Left lung (tissue), 10 donors: ENCODE results near the gene S1PR3. TPM values are rescaled to one million over a fixed set of nuclear protein-coding genes. Genes with fewer than 3 reads are reported as not detected.

Experiments used
- ATAC-seq: fragments of 200-7000 bp; cut with Tn5 transposase; one replicate; pipeline ENCODE4 v1.9.1; 2020; ENCODE audit warnings: moderate library complexity
- DNase-seq, 4 donors: peaks; one replicate each; pipeline ENCODE4 v3.0.0-alpha.2; 2013 to 2020
- H3K27ac ChIP-seq, 2 donors: fragments of 200-600 bp; sonication (generic) in 1 of 2; one replicate each; pipeline versions ENCODE4 v1.5.0 to v1.8.0; 2020 to 2021
- H3K27me3 ChIP-seq, 2 donors: fragments of 200-600 bp; sonication (generic) in 1 of 2; one replicate each; pipeline versions ENCODE4 v1.5.0 to v1.8.0; 2020 to 2021
- H3K36me3 ChIP-seq, 2 donors: fragments of 200-600 bp; sonication (generic) in 1 of 2; one replicate each; pipeline versions ENCODE4 v1.5.0 to v1.8.0; 2020 to 2021
- H3K4me1 ChIP-seq, 2 donors: fragments of 200-600 bp; one replicate each; pipeline ENCODE4 v1.8.0; 2021
- H3K4me3 ChIP-seq, 2 donors: fragments of 200-600 bp; sonication (generic) in 1 of 2; one replicate each; pipeline versions ENCODE4 v1.5.0 to v1.8.0; 2020 to 2021; ENCODE audit warnings: mild to moderate bottlenecking in 1 of 2
- H3K9me3 ChIP-seq, 2 donors: fragments of 200-600 bp; sonication (generic) in 1 of 2; one replicate each; pipeline versions ENCODE4 v1.5.0 to v1.8.0; 2020 to 2021
- intact Hi-C, 2 donors: fragments of 100-400 bp; cut with DNase I; formaldehyde crosslinking; loops; one replicate each; pipeline versions ENCODE4 v1.11.2 to v1.14.2; 2022
- polyA plus RNA-seq, 6 donors: library from polyadenylated mRNA; unstranded; fragments of 120-200 nt; gene quantifications; one replicate each; pipeline ENCODE4 v1.2.1, GENCODE V29; 2013; ENCODE audit not compliant: insufficient read length in 6 of 6
- total RNA-seq, 2 donors: library from RNA; stranded (reverse); fragmentation: NEBNext Ultra II Directional; extraction: Animal tissue kit (Norgen Biotek cat#: 25700); gene quantifications; one replicate each; pipeline ENCODE4 v1.2.1, GENCODE V29; 2021
- TF ChIP-seq, protein P1 (sequence below), 2 donors: fragments of 200-600 bp; sonication (generic) in 1 of 2; IDR thresholded peaks; one replicate each; pipeline versions ENCODE4 v1.5.0 to v1.8.0; 2021; ENCODE audit warnings: antibody characterized with exemption in 2 of 2
- donor health status: DM: no; HTN: yes; CAD: no.
- donor health status: DM: no; HTN: no; CAD: no.

Gene S1PR3
- total and polyA plus RNA-seq, 8 donors, result 6.9 to 113 (median 82.0) TPM

DNA sequence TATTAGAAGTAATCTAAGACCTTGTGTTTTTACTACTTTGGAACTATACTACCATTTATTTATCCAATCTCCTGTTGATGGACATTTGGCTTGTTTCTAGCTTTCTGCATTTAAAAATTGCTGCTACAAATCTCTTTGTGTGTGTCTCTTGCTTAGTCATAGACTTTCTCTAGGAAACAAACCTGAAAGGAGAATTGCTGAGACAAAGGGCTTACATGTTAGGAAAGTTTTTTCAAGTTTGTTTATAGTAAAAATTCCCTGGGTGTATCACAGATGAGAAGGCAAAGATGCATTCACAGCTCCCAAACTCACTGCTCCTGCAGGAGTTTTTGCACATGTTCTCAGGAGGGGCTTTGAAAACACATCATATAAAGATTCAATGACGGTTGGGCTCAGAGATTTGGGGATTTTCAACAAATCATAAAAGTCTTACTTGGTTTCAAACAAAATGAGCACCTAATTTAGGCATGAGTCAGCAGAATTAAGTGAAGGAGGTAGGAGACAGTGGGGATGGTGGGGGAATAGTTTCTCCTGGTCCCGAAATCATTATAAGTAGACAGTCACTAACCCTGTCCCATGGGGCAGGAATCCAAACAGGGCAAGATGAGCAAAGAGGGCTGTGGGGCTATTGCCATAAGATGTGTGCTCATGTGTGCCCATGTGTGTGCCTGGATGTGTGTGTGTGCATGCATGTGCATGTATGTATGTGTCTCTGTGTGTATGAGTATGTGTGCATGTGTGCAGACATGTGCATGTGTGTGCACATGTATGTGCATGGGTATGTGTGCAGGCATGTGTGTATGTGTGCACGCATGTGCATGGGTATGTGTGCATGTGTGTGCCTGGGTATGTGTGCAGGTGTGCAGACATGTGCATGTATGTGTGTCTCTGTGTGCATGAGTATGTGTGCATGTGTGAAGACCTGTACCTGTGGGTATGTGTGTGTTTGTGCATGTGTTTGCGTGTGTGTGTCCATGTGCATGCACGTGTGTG lies 43.4 kb upstream of the S1PR3 start:
- ATAC-seq, result no peak
- intact Hi-C loops, result no loop called here
- DNase-seq, result no peak

DNA sequence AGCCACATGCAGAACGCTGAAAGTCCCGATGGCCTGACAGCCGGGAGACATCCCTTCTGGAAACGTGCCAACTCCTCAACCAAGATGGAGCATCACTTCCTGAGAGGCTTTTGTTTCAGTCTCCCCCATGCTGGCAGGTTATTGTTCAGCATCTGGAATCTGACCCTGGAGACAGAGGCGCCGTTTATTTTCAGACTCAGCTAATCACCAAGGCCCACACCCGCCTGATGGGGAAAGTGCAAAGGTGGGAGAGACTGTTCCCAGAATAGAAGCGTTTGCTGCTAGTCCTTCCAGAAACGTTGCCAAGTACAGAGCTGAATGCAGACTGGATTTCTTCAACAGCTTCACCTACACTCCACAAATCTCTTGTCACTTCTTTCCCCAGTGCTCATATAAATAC lies 41.8 kb upstream of the S1PR3 start:
- Histone ChIP-seq H3K9me3 (no peaks in the 10 kb centered on the region), H3K4me3 (no peak overlapping the region), H3K27me3 (no peaks in the 10 kb centered on the region), H3K4me1 (peaks cover 0 to 12% of the 10 kb centered on the region in 2 donors), H3K36me3 (no peaks in the 10 kb centered on the region), H3K27ac (no peak overlapping the region)
- ATAC-seq (peak; percentile 43), DNase-seq (peak in 2 of 4 donors; percentile 94 to 96)
- TF ChIP-seq, protein P1, sequence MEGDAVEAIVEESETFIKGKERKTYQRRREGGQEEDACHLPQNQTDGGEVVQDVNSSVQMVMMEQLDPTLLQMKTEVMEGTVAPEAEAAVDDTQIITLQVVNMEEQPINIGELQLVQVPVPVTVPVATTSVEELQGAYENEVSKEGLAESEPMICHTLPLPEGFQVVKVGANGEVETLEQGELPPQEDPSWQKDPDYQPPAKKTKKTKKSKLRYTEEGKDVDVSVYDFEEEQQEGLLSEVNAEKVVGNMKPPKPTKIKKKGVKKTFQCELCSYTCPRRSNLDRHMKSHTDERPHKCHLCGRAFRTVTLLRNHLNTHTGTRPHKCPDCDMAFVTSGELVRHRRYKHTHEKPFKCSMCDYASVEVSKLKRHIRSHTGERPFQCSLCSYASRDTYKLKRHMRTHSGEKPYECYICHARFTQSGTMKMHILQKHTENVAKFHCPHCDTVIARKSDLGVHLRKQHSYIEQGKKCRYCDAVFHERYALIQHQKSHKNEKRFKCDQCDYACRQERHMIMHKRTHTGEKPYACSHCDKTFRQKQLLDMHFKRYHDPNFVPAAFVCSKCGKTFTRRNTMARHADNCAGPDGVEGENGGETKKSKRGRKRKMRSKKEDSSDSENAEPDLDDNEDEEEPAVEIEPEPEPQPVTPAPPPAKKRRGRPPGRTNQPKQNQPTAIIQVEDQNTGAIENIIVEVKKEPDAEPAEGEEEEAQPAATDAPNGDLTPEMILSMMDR (IDR thresholded peaks at IDR 0.05), result no peak
- intact Hi-C loops, result no loop called here

More for the DNA sequence above, 43.4 kb upstream of the S1PR3 start:
- Histone ChIP-seq H3K4me1 (peaks cover 0 to 9% of the 10 kb centered on the region in 2 donors), H3K27me3 (no peaks in the 10 kb centered on the region), H3K36me3 (no peaks in the 10 kb centered on the region), H3K27ac (no peak overlapping the region), H3K4me3 (no peak overlapping the region), H3K9me3 (no peaks in the 10 kb centered on the region)
- TF ChIP-seq, protein P1 (IDR thresholded peaks at IDR 0.05), result no peak

DNA sequence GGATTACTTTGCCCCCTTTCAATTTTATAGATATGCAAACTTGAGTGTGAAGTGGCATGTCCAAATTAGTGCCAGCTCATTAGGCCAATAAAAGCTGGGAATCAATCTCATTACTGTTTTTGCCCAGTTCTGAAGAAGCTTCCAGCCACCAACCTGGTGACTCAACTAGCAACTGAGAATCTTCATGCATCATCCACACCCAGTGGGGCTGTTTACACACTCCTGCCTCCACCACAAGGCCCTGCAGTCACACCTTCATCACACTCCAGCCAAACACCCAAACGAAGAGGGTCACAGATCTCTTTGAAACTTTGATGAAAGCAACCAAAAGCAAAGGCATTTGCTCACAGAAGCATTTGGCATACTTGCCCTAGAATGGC lies 41.3 kb upstream of the S1PR3 start:
- peaks cover 0 to 12% of the 10 kb centered on the region in 2 donors for H3K4me1 ChIP-seq
- no peak for DNase-seq
- intact Hi-C loops, result no loop called here
- H3K9me3 ChIP-seq, result no peaks in the 10 kb centered on the region
- H3K4me3 ChIP-seq, result no peak overlapping the region
- TF ChIP-seq, protein P1 (IDR thresholded peaks at IDR 0.05), result no peak
- no peaks in the 10 kb centered on the region for H3K36me3 ChIP-seq
- H3K27ac ChIP-seq, result peak overlapping the region in 1 of 2 donors; percentile 53
- no peaks in the 10 kb centered on the region for H3K27me3 ChIP-seq
- ATAC-seq, result peak; percentile 9

DNA sequence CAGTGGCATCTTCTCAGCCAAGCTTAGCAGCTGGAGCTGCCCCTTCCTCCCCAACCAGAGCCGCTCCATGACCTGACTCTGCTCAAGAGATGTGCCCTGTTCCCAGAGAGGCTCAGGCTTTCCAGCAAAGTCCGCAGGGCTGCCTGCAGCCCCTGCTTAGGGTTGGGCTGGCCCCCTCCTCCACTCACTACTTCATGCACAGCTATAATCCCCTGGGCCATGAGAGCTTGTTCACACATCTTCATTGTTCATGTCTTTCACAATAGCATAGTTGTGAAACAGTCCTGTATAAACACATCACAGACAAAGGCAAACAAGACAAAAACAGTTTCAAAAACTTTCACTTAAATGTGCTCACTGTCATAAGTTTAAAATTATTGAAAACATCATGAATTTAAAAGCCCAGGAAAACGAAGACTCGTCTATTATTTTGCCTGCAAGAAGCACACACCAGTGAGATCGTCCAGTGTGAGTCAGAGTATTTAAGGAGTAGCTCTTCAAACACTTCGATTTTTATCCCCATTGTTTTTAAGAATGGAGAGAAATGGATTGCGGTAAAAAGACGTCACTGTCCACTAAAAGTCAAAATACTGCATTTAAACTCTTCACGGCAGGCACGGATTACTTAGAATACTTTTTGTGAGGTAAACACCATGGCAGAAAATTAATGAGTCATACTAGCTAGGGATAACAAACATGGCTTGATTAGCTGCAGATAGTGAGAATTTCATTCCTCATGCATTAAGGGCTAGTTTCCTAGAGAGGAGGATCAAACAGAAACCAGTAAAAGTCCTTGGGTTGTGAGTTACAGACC lies 40.7 kb upstream of the S1PR3 start:
- Histone ChIP-seq H3K9me3 (no peaks in the 10 kb centered on the region), H3K36me3 (no peaks in the 10 kb centered on the region), H3K27me3 (no peaks in the 10 kb centered on the region), H3K4me3 (no peak overlapping the region), H3K27ac (peak overlapping the region in 1 of 2 donors; percentile 53), H3K4me1 (peaks cover 0 to 12% of the 10 kb centered on the region in 2 donors)
- ATAC-seq (peak; percentile 65), DNase-seq (peak in 2 of 4 donors; percentile 90 to 93)
- intact Hi-C loops, result no loop called here
- TF ChIP-seq, protein P1 (IDR thresholded peaks at IDR 0.05), result no peak

DNA sequence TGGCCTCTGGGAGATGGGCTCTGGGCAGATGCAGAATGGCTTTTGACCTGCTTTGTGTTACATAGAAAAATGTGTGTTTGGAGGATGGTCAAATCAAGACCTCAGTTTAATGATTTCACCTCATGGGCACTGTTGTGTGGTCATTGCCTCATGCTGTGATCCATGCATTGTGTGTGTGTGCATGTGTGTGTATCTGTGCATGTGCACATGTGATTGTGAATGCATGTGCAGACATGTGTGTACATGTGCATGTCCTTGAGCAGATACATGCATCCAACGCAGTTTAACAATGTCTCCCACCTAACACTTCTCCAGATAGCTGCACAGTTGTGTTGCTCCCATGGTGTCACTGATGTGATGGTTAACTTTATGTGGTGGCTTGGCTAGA lies 40.1 kb upstream of the S1PR3 start:
- H3K4me1 ChIP-seq, result peaks cover 0 to 12% of the 10 kb centered on the region in 2 donors
- no peak for DNase-seq
- H3K9me3 ChIP-seq, result no peaks in the 10 kb centered on the region
- H3K36me3 ChIP-seq, result no peaks in the 10 kb centered on the region
- no peak overlapping the region for H3K27ac ChIP-seq
- H3K4me3 ChIP-seq, result no peak overlapping the region
- TF ChIP-seq, protein P1 (IDR thresholded peaks at IDR 0.05), result no peak
- no peak for ATAC-seq
- no peaks in the 10 kb centered on the region for H3K27me3 ChIP-seq
- intact Hi-C loops, result no loop called here
